ENCODE data around the gene MBD3L5.
"Not testable (repeated sequence)": the region's sequence is repeated elsewhere in the genome, so short reads cannot be mapped to it uniquely, and the experiment has no call there.

DNA sequence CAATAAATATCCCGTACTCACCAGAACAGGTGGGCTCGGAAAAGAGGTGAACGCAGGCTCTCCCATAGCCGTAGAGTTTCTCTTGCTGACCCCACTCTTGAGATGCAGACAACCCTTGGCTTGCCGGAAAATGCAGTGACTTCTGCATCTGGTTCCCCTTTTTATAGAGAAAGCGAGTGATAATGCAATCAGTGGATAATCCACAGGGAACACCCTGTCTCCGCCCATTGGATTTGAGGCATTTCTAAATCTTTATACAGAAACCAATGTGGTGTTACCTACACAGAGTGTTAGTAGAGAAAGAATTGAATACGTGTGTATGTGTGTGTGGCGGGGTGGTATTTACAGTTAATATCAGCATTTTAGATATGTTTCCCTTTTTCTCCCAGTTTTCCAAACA, 9.7 kb downstream of the MBD3L5 start, which contains the start of gene MBD3L4:
- TF ChIP-seq, protein P1, sequence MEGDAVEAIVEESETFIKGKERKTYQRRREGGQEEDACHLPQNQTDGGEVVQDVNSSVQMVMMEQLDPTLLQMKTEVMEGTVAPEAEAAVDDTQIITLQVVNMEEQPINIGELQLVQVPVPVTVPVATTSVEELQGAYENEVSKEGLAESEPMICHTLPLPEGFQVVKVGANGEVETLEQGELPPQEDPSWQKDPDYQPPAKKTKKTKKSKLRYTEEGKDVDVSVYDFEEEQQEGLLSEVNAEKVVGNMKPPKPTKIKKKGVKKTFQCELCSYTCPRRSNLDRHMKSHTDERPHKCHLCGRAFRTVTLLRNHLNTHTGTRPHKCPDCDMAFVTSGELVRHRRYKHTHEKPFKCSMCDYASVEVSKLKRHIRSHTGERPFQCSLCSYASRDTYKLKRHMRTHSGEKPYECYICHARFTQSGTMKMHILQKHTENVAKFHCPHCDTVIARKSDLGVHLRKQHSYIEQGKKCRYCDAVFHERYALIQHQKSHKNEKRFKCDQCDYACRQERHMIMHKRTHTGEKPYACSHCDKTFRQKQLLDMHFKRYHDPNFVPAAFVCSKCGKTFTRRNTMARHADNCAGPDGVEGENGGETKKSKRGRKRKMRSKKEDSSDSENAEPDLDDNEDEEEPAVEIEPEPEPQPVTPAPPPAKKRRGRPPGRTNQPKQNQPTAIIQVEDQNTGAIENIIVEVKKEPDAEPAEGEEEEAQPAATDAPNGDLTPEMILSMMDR (IDR thresholded peaks at IDR 0.05): not testable (repeated sequence)
- TF ChIP-seq SIN3A (IDR thresholded peaks at IDR 0.05; ENCODE audit: borderline replicate concordance, insufficient read depth, low read depth, low read length); POLR2AphosphoS5 (IDR thresholded peaks at IDR 0.05; ENCODE audit: low read depth, low read length); TCF7L2 (IDR thresholded peaks at IDR 0.05; ENCODE audit: low read depth, low read length): not testable (repeated sequence)
- TF ChIP-seq, protein P2, sequence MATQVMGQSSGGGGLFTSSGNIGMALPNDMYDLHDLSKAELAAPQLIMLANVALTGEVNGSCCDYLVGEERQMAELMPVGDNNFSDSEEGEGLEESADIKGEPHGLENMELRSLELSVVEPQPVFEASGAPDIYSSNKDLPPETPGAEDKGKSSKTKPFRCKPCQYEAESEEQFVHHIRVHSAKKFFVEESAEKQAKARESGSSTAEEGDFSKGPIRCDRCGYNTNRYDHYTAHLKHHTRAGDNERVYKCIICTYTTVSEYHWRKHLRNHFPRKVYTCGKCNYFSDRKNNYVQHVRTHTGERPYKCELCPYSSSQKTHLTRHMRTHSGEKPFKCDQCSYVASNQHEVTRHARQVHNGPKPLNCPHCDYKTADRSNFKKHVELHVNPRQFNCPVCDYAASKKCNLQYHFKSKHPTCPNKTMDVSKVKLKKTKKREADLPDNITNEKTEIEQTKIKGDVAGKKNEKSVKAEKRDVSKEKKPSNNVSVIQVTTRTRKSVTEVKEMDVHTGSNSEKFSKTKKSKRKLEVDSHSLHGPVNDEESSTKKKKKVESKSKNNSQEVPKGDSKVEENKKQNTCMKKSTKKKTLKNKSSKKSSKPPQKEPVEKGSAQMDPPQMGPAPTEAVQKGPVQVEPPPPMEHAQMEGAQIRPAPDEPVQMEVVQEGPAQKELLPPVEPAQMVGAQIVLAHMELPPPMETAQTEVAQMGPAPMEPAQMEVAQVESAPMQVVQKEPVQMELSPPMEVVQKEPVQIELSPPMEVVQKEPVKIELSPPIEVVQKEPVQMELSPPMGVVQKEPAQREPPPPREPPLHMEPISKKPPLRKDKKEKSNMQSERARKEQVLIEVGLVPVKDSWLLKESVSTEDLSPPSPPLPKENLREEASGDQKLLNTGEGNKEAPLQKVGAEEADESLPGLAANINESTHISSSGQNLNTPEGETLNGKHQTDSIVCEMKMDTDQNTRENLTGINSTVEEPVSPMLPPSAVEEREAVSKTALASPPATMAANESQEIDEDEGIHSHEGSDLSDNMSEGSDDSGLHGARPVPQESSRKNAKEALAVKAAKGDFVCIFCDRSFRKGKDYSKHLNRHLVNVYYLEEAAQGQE (IDR thresholded peaks at IDR 0.05; ENCODE audit: insufficient read depth in 1 of 2, low read depth in 2 of 2, low read length in 1 of 2): not testable (repeated sequence)

All from Panc1 (cell line).